Measurements from ENCODE around the gene PSPN.

The PSPN gene

GRCh38 chr19:6424939-6425731, 49.4 kb upstream of the PSPN start (continued):
- TF ChIP-seq ZNF518A (tag by site-specific recombination; conservative IDR thresholded peaks at IDR 0.05; ENCODE audit: low read depth) (no peak; the same call in 1 of the 2 replicates), ZNF10 (tag by site-specific recombination; IDR thresholded peaks at IDR 0.05) (no peak), ZNF416 (tag by site-specific recombination; IDR thresholded peaks at IDR 0.05) (no peak), ZNF140 (tag by site-specific recombination; IDR thresholded peaks at IDR 0.05) (no peak), ZNF335 (tag by site-specific recombination; conservative IDR thresholded peaks at IDR 0.05) (peak; percentile 96), ELK4 (IDR thresholded peaks at IDR 0.05; ENCODE audit: borderline replicate concordance, low read depth, low read length) (no peak), ZFP41 (tag by site-specific recombination; IDR thresholded peaks at IDR 0.05; ENCODE audit: borderline replicate concordance) (no peak), ZNF704 (tag by site-specific recombination; IDR thresholded peaks at IDR 0.05) (no peak), ZBTB8A (tag by site-specific recombination; IDR thresholded peaks at IDR 0.05) (peak; percentile 64), BCL11A (tag by site-specific recombination; IDR thresholded peaks at IDR 0.05; ENCODE audit: low read depth) (no peak), ZNF19 (tag by site-specific recombination; IDR thresholded peaks at IDR 0.05; ENCODE audit: low read depth) (no peak), ZXDB (tag by site-specific recombination; IDR thresholded peaks at IDR 0.05) (peak; percentile 77), ZNF302 (tag by site-specific recombination; IDR thresholded peaks at IDR 0.05; ENCODE audit: low read depth) (no peak), ZNF366 (tag by site-specific recombination; conservative IDR thresholded peaks at IDR 0.05) (no peak), ZSCAN18 (tag by site-specific recombination; IDR thresholded peaks at IDR 0.05) (no peak), HOXA7 (CRISPR knock-in tag; IDR thresholded peaks at IDR 0.05; ENCODE audit: borderline replicate concordance) (no peak), KLF9 (tag by site-specific recombination; IDR thresholded peaks at IDR 0.05; ENCODE audit: low read depth) (peak; percentile 55), ZNF292 (tag by site-specific recombination; IDR thresholded peaks at IDR 0.05; ENCODE audit: borderline replicate concordance, low read depth) (no peak), ZNF791 (tag by site-specific recombination; IDR thresholded peaks at IDR 0.05) (no peak), EGR2 (tag by site-specific recombination; IDR thresholded peaks at IDR 0.05; ENCODE audit: low read depth) (peak; percentile 88), PATZ1 (tag by site-specific recombination; IDR thresholded peaks at IDR 0.05) (peak; percentile 36; the same call in 1 of the 2 replicates), ZNF623 (tag by site-specific recombination; IDR thresholded peaks at IDR 0.05) (no peak), ZSCAN23 (tag by site-specific recombination; IDR thresholded peaks at IDR 0.05) (no peak), KLF16 (tag by site-specific recombination; IDR thresholded peaks at IDR 0.05) (no peak), SCRT2 (tag by site-specific recombination; IDR thresholded peaks at IDR 0.05) (no peak), ZFP3 (tag by site-specific recombination; IDR thresholded peaks at IDR 0.05; ENCODE audit: low read depth) (no peak), KLF1 (tag by site-specific recombination; IDR thresholded peaks at IDR 0.05) (peak; percentile 63; the same call in 1 of the 2 replicates), ZNF768 (tag by site-specific recombination; IDR thresholded peaks at IDR 0.05) (no peak), PRDM1 (tag by site-specific recombination; IDR thresholded peaks at IDR 0.05) (no peak), ZNF157 (tag by site-specific recombination; IDR thresholded peaks at IDR 0.05) (no peak), ZNF600 (tag by site-specific recombination; IDR thresholded peaks at IDR 0.05) (no peak)

Measured in HEK293 (cell line).